H1 (cell line): Measurements from ENCODE around the gene C2CD2L. TPM values are rescaled to one million over a fixed set of nuclear protein-coding genes. Genes with fewer than 3 reads are reported as not detected.

Experiments
- CTCF ChIA-PET: fragments of 300-600 bp; sonication (Branson Sonifier 250); formaldehyde crosslinking; loops from one replicate; lab custom pipeline; 2021; ENCODE audit not compliant: partially characterized antibody; lab: Charles Lee
- POLR2A ChIA-PET: fragments of 300-600 bp; sonication (Branson Sonifier 250); formaldehyde crosslinking; loops from one replicate; lab custom pipeline; 2021; ENCODE audit warnings: inconsistent platforms; ENCODE audit not compliant: partially characterized antibody; lab: Charles Lee
- DNase-seq, 2 experiments: peaks; one replicate each; pipeline versions ENCODE4 v3.0.0 to v3.0.0-alpha.2; 2010 to 2022; ENCODE audit warnings: low spot score in 2 of 2, low read depth in 1 of 2, mixed read lengths in 1 of 2
- FAIRE-seq: peaks from 2 replicates; lab custom pipeline; 2011; peaks lifted over from hg19 to GRCh38; lab: Jason Lieb, UNC
- H2AFZ ChIP-seq: 2 replicates; pipeline ENCODE4 v1.8.1; 2012; ENCODE audit warnings: low read length, inconsistent platforms
- H2AK5ac ChIP-seq: 2 replicates; pipeline ENCODE4 v1.6.1; 2013; ENCODE audit warnings: low read depth, low read length
- H2BK120ac ChIP-seq: replicated peaks from 2 replicates; pipeline ENCODE3; 2013; ENCODE audit warnings: low read depth, low read length, inconsistent platforms
- H2BK12ac ChIP-seq: 2 replicates; pipeline ENCODE4 v1.6.1; 2013; ENCODE audit warnings: low read depth, low read length
- H2BK15ac ChIP-seq: 2 replicates; pipeline ENCODE4 v1.6.1; 2013; ENCODE audit warnings: low read length
- H2BK20ac ChIP-seq: 2 replicates; pipeline ENCODE4 v1.6.1; 2013; ENCODE audit warnings: low read length
- H2BK5ac ChIP-seq: 2 replicates; pipeline ENCODE4 v1.6.1; 2013; ENCODE audit warnings: low read depth, low read length
- H3K14ac ChIP-seq: 2 replicates; pipeline ENCODE4 v1.6.1; 2013; ENCODE audit warnings: inconsistent platforms; ENCODE audit not compliant: insufficient read length
- H3K18ac ChIP-seq: 2 replicates; pipeline ENCODE4 v1.6.1; 2013; ENCODE audit warnings: low read length; ENCODE audit errors: extremely low read depth
- H3K23ac ChIP-seq: 2 replicates; pipeline ENCODE4 v1.6.1; 2013; ENCODE audit warnings: inconsistent platforms; ENCODE audit not compliant: insufficient read length
- H3K23me2 ChIP-seq: 2 replicates; pipeline ENCODE4 v1.6.1; 2013; ENCODE audit warnings: low read depth, low read length
- H3K27ac ChIP-seq: 2 replicates; pipeline ENCODE4 v1.6.1; 2011; ENCODE audit warnings: low read depth, low read length, inconsistent platforms
- H3K27me3 ChIP-seq, 4 experiments: replicated peaks in 1 of 4; 1 replicate in 1 of 4; 2 replicates in 3 of 4; pipeline versions ENCODE4 v1.6.1 to v1.8.1; 2011 to 2013; ENCODE audit warnings: low read length in 3 of 4, mild to moderate bottlenecking in 3 of 4, inconsistent platforms in 2 of 4, mixed read lengths in 2 of 4, moderate library complexity in 1 of 4; ENCODE audit not compliant: control insufficient read depth in 3 of 4, insufficient read depth in 3 of 4; ENCODE audit errors: extremely low read depth in 1 of 4
- H3K36me3 ChIP-seq, 4 experiments: 2 replicates each; pipeline versions ENCODE4 v1.6.1 to v1.8.1; 2011 to 2013; ENCODE audit warnings: mild to moderate bottlenecking in 4 of 4, low read length in 3 of 4, moderate library complexity in 2 of 4, control low read depth in 1 of 4, inconsistent platforms in 1 of 4; ENCODE audit not compliant: insufficient read depth in 4 of 4, control insufficient read depth in 2 of 4
- H3K4ac ChIP-seq: replicated peaks from 2 replicates; pipeline ENCODE3; 2013; ENCODE audit warnings: low read length, low read depth, mixed read lengths, inconsistent platforms; ENCODE audit not compliant: insufficient read length
- H3K4me1 ChIP-seq, 4 experiments: replicated peaks in 1 of 4; 1 replicate in 1 of 4; 2 replicates in 3 of 4; pipeline versions ENCODE4 v1.6.1 to v1.8.1; 2011 to 2013; ENCODE audit warnings: low read length in 3 of 4, inconsistent platforms in 2 of 4, mixed read lengths in 1 of 4; ENCODE audit not compliant: insufficient read depth in 4 of 4, control insufficient read depth in 3 of 4
- H3K4me2 ChIP-seq, 2 experiments: 2 replicates each; pipeline versions ENCODE4 v1.6.1 to v1.8.1; 2011 to 2013; ENCODE audit warnings: low read depth in 2 of 2, low read length in 2 of 2, control low read depth in 1 of 2, inconsistent platforms in 1 of 2, mild to moderate bottlenecking in 1 of 2; ENCODE audit not compliant: insufficient read depth in 1 of 2
- H3K4me3 ChIP-seq, 4 experiments: fragments of 200-600, 300-600 bp in 1 of 4; sonication (generic), shearing (Covaris generic), sonication (Bioruptor Twin) in 1 of 4; 2 replicates each; pipeline versions ENCODE4 v1.5.1 to v1.8.1; 2011 to 2016; ENCODE audit warnings: low read length in 4 of 4, low read depth in 3 of 4, control low read depth in 2 of 4, inconsistent platforms in 2 of 4, mild to moderate bottlenecking in 2 of 4, mixed read lengths in 1 of 4, moderate library complexity in 1 of 4; ENCODE audit not compliant: insufficient read depth in 2 of 4; ENCODE audit errors: extremely low read depth in 1 of 4
- H3K56ac ChIP-seq: replicated peaks from 2 replicates; pipeline ENCODE3; 2013; ENCODE audit warnings: low read depth, mild to moderate bottlenecking, mixed read lengths, low read length, inconsistent platforms; ENCODE audit not compliant: insufficient read length
- H3K79me1 ChIP-seq: 2 replicates; pipeline ENCODE4 v1.6.1; 2013; ENCODE audit warnings: low read depth, low read length, control low read depth
- H3K79me2 ChIP-seq, 2 experiments: 2 replicates each; pipeline versions ENCODE4 v1.6.1 to v1.8.1; 2012 to 2013; ENCODE audit warnings: low read length in 2 of 2, mild to moderate bottlenecking in 2 of 2, inconsistent platforms in 1 of 2; ENCODE audit not compliant: insufficient read depth in 2 of 2, control insufficient read depth in 1 of 2
- H3K9ac ChIP-seq, 4 experiments: replicated peaks in 1 of 4; 1 replicate in 1 of 4; 2 replicates in 3 of 4; pipeline versions ENCODE4 v1.6.1 to v1.8.1; 2011 to 2013; ENCODE audit warnings: low read depth in 3 of 4, low read length in 3 of 4, control low read depth in 2 of 4, mild to moderate bottlenecking in 2 of 4, moderate library complexity in 2 of 4, inconsistent platforms in 1 of 4; ENCODE audit errors: extremely low read depth in 1 of 4
- H3K9me3 ChIP-seq, 2 experiments: 2 replicates each; pipeline versions ENCODE4 v1.6.1 to v1.8.1; 2012 to 2013; ENCODE audit warnings: mild to moderate bottlenecking in 2 of 2, moderate library complexity in 2 of 2, control low read depth in 1 of 2, inconsistent platforms in 1 of 2, low read depth in 1 of 2, low read length in 1 of 2, mixed read lengths in 1 of 2; ENCODE audit not compliant: insufficient read depth in 2 of 2
- H4K20me1 ChIP-seq, 2 experiments: replicated peaks in 1 of 2; 2 replicates each; pipeline versions ENCODE3 to v1.8.1; 2011 to 2013; ENCODE audit warnings: inconsistent platforms in 2 of 2, low read length in 2 of 2, mild to moderate bottlenecking in 1 of 2; ENCODE audit not compliant: insufficient read depth in 2 of 2, control insufficient read depth in 1 of 2
- H4K5ac ChIP-seq: 2 replicates; pipeline ENCODE4 v1.6.1; 2013; ENCODE audit warnings: low read length, low read depth, mixed read lengths, inconsistent platforms; ENCODE audit not compliant: insufficient read length
- H4K8ac ChIP-seq: 2 replicates; pipeline ENCODE4 v1.8.0; 2013; ENCODE audit warnings: mild to moderate bottlenecking, moderate library complexity, low read length, inconsistent platforms; ENCODE audit not compliant: insufficient read depth; ENCODE audit errors: extremely low read depth
- H4K91ac ChIP-seq: replicated peaks from 2 replicates; pipeline ENCODE3; 2013; ENCODE audit warnings: low read length, mixed read lengths, inconsistent platforms; ENCODE audit not compliant: insufficient read length
- ATF2 ChIP-seq: IDR thresholded peaks from 2 replicates; pipeline ENCODE4 v1.6.1; 2012; ENCODE audit warnings: low read length, inconsistent platforms
- EP300 ChIP-seq, 2 experiments: IDR thresholded peaks; 1 replicate in 1 of 2; 2 replicates in 1 of 2; pipeline ENCODE4 v1.6.1; 2011 to 2012; ENCODE audit warnings: low read depth in 2 of 2, low read length in 2 of 2, mild to moderate bottlenecking in 2 of 2, borderline replicate concordance in 1 of 2, inconsistent platforms in 1 of 2, moderate library complexity in 1 of 2
- FOSL1 ChIP-seq: IDR thresholded peaks from 2 replicates; pipeline ENCODE4 v1.6.1; 2011; ENCODE audit warnings: mild to moderate bottlenecking, low read depth, low read length, moderate library complexity; ENCODE audit not compliant: insufficient read depth
- KDM4A ChIP-seq: IDR thresholded peaks from one replicate; pipeline ENCODE4 v1.7.1; 2012; ENCODE audit warnings: low read depth, mild to moderate bottlenecking, moderate library complexity, low read length, inconsistent platforms; ENCODE audit not compliant: severe bottlenecking
- SIN3A ChIP-seq, 2 experiments: IDR thresholded peaks in 1 of 2; conservative IDR thresholded peaks in 1 of 2; 2 replicates each; pipeline ENCODE4 v1.6.1; 2011 to 2012; ENCODE audit warnings: low read length in 2 of 2, improper control_type of control experiment in 1 of 2, low read depth in 1 of 2, mild to moderate bottlenecking in 1 of 2
- TEAD4 ChIP-seq: IDR thresholded peaks from 2 replicates; pipeline ENCODE4 v1.6.1; 2012; ENCODE audit warnings: low read depth, low read length, inconsistent platforms, mixed read lengths
- YY1 ChIP-seq: IDR thresholded peaks from 2 replicates; pipeline ENCODE4 v1.6.1; 2011; ENCODE audit warnings: low read depth, mild to moderate bottlenecking, low read length
- WGBS, 2 experiments: shearing (Covaris generic) in 1 of 2; methylation state at CpG; one replicate each; pipeline versions ENCODE4 v1.1.6 to v1.1.7; 2013 to 2015; ENCODE audit warnings: low lambda C conversion rate in 2 of 2, mixed read lengths in 2 of 2, inconsistent platforms in 1 of 2, low coverage in 1 of 2, missing lambda C conversion rate in 1 of 2; ENCODE audit not compliant: insufficient replicate concordance in 2 of 2, insufficient coverage in 1 of 2, insufficient read length in 1 of 2; ENCODE audit errors: extremely low coverage in 1 of 2, missing lambda C conversion rate in 1 of 2; 5-methylcytosine and 5-hydroxymethylcytosine counted together
- polyA plus RNA-seq, 7 experiments: library from polyadenylated mRNA; depleted of rRNA in 3 of 7; stranded (reverse) in 5 of 7; unstranded in 2 of 7; fragments of >200 nt in 5 of 7; fragments of 200-250 nt in 2 of 7; gene quantifications; 1 replicate in 5 of 7; 2 replicates in 1 of 7; 4 replicates in 1 of 7; pipeline versions ENCODE4 v1.2.1 to v1.2.3, GENCODE V29; 2011 to 2013; ENCODE audit warnings: missing spikeins in 2 of 7, mixed read lengths in 2 of 7
- total RNA-seq: library from RNA; stranded (reverse); fragmentation: NEBNext Ultra II Directional; extraction: Animal tissue kit (Norgen Biotek cat#: 25700); gene quantifications from 2 replicates; pipeline ENCODE4 v1.2.1, GENCODE V29; 2021

The C2CD2L gene
- total and polyA plus RNA-seq, 2 of the 8 experiments (the other 6 are each of a cell fraction or from before 2014, with no cell fraction given) = 2.5 to 4.0 TPM

GRCh38 chr11:119125821-119126220 is 18.7 kb downstream of the C2CD2L start:
- Histone ChIP-seq H3K79me2 (peaks cover 7 to 26% of the 10 kb centered on the region in 2 experiments), H2AK5ac (no peak overlapping the region), H2BK15ac (no peak overlapping the region), H3K4me2 (no peak overlapping the region), H3K4me1 (peaks cover 0 to 8% (median 6%) of the 10 kb centered on the region in 4 experiments; a peak in 5 of 7 replicates), H3K36me3 (peaks cover 2 to 24% (median 14%) of the 10 kb centered on the region in 4 experiments; a peak in 6 of 8 replicates), H4K8ac (no peak overlapping the region), H3K23me2 (peaks cover 5% of the 10 kb centered on the region; the same call in 1 of the 2 replicates), H3K27me3 (no peaks in the 10 kb centered on the region), H2BK20ac (no peak overlapping the region), H3K4me3 (no peak overlapping the region), H3K14ac (no peak overlapping the region), H4K5ac (no peak overlapping the region), H3K9me3 (no peaks in the 10 kb centered on the region), H3K56ac (no peak overlapping the region), H3K23ac (no peak overlapping the region), H2AFZ (no peak overlapping the region), H3K79me1 (peaks cover 7% of the 10 kb centered on the region; the same call in 1 of the 2 replicates), H2BK12ac (no peak overlapping the region), H4K20me1 (peaks cover 0 to 11% of the 10 kb centered on the region in 2 experiments), H3K9ac (no peak overlapping the region), H2BK5ac (no peak overlapping the region), H2BK120ac (no peak overlapping the region), H3K18ac (no peak overlapping the region), H3K27ac (no peak overlapping the region), H3K4ac (no peak overlapping the region), H4K91ac (no peak overlapping the region)
- TF ChIP-seq FOSL1 (no peak), KDM4A (no peak), ATF2 (no peak), YY1 (no peak), EP300 (IDR thresholded peaks at IDR 0.05; ENCODE audit: borderline replicate concordance in 1 of 2, low read depth in 2 of 2, low read length in 2 of 2) (no peak), TEAD4 (no peak), SIN3A (conservative IDR thresholded peaks at IDR 0.05 in 1 of 2, IDR thresholded peaks at IDR 0.05 in 1 of 2; ENCODE audit: low read depth in 1 of 2, low read length in 2 of 2) (no peak)
- WGBS, 2 experiments = 89% methylated on average over 6 of the region's 6 CpGs; no CpG with 5 or more reads in 1 of the 2 experiments
- ChIA-PET CTCF (interaction anchor here (1.0 to 2.5 kb wide), 6 partner anchors 15 to 172 kb away, joined by 3 to 9 read pairs (median 4); no protein-coding TSS in a partner anchor), POLR2A (interaction anchor here (0.5 to 3.2 kb wide), 7 partner anchors 9 to 1526 kb away, joined by 3 to 19 read pairs (median 4); partner anchors contain the start of genes CBL and MCAM)
- DNase-seq = no peak
- no peak for FAIRE-seq
